ENCODE data around the gene ZNF618.

ZNF618 gene

GRCh38 chr9:113872485-113873143 lies 3.5 kb upstream of the ZNF618 start:
- peak; percentile 72 for DNase-seq (ENCODE audit: low read depth)
- no peak for TF ChIP-seq CTCF (IDR thresholded peaks at IDR 0.05; ENCODE audit: insufficient read depth, low read depth, low read length, missing control alignments)
- no peak overlapping the region for H3K4me3 ChIP-seq (ENCODE audit: low read length)

- no peak for DNase-seq (ENCODE audit: low read depth)
- no peak overlapping the region for H3K4me3 ChIP-seq (ENCODE audit: low read length)
- TF ChIP-seq CTCF (IDR thresholded peaks at IDR 0.05; ENCODE audit: insufficient read depth, low read depth, low read length, missing control alignments): no peak
Observed at GRCh38 chr9:113873446-113873845, 2.7 kb upstream of the ZNF618 start.

GRCh38 chr9:113873926-113874325 lies 2.2 kb upstream of the ZNF618 start:
- no peak overlapping the region for H3K4me3 ChIP-seq (ENCODE audit: low read length)
- no peak for TF ChIP-seq CTCF (IDR thresholded peaks at IDR 0.05; ENCODE audit: insufficient read depth, low read depth, low read length, missing control alignments)
- no peak for DNase-seq (ENCODE audit: low read depth)

- no peak for TF ChIP-seq CTCF (IDR thresholded peaks at IDR 0.05; ENCODE audit: insufficient read depth, low read depth, low read length, missing control alignments)
- DNase-seq (ENCODE audit: low read depth): peak; percentile 17
- peak overlapping the region; percentile 26 for H3K4me3 ChIP-seq (ENCODE audit: low read length)
Observed at GRCh38 chr9:113875459-113876150, 504 bp upstream of the ZNF618 start.

GRCh38 chr9:113876993-113877368 lies 872 bp downstream of the ZNF618 start:
- TF ChIP-seq CTCF (IDR thresholded peaks at IDR 0.05; ENCODE audit: insufficient read depth, low read depth, low read length, missing control alignments): no peak
- H3K4me3 ChIP-seq (ENCODE audit: low read length): peak overlapping the region; percentile 74
- DNase-seq (ENCODE audit: low read depth): no peak

DNA sequence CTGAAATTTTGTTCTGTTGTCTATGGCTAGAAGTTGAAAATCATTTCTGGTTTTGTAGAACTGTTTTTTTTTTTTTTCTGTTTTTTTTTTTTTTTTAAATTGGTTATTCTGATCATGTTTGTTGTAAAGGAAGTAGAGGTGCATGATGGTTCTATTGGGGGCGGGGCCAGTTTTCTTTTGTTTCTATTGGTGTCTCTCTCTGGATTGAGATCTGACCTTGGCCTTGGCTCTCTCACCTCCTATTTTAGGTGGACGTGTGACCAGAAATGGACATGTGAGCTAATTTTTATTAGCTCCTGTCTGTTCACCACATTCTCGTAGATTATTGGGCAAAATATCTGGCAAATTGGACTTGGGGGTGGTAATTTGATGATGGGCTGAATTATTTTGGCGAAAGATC lies 3.2 kb downstream of the ZNF618 start:
- no peak overlapping the region for H3K4me3 ChIP-seq (ENCODE audit: low read length)
- no peak for TF ChIP-seq CTCF (IDR thresholded peaks at IDR 0.05; ENCODE audit: insufficient read depth, low read depth, low read length, missing control alignments)
- DNase-seq (ENCODE audit: low read depth): no peak

DNA sequence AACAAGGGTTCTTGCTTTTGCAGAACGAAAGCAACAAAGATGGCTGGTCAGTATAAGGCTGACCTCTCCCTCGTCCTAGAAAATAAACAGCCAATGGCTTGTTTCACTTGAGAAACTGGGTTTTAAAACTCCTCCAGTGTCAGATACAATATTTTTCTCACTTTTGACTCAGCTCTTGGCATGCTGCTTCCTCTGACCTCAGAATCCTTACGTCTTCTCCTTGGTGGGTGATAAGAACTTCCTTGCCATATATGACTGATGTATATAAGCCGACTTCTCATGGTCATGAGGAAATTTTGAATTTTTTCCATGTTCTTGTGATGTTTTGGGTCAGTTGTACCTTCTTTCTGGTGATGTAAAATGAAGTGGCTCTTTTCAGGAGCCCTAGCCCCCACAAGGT lies 3.8 kb downstream of the ZNF618 start:
- H3K4me3 ChIP-seq (ENCODE audit: low read length): no peak overlapping the region
- DNase-seq (ENCODE audit: low read depth): no peak
- no peak for TF ChIP-seq CTCF (IDR thresholded peaks at IDR 0.05; ENCODE audit: insufficient read depth, low read depth, low read length, missing control alignments)

Data from epithelial cell of esophagus (primary cell).